ENCODE data around the gene CAPN1.

GRCh38 chr11:65208785-65209710 lies 27.3 kb downstream of the CAPN1 start:
- no peak for TF ChIP-seq CTCF (IDR thresholded peaks at IDR 0.05; ENCODE audit: low read length)
- TF ChIP-seq EZH2 (optimal IDR thresholded peaks at IDR 0.05; ENCODE audit: low read depth, low read length) = no peak

Measured in MM.1S (cell line).